K562 (cell line): Measurements from ENCODE around the gene MYO1D.

Experiments used
- BACH1 ChIP-seq: fragments of 200-800 bp; sonication (Bioruptor generic); IDR thresholded peaks from 2 replicates; pipeline ENCODE4 v1.6.1; 2016; ENCODE audit warnings: missing genetic modification characterization, missing compliant biosample characterization
- BCLAF1 ChIP-seq, 2 experiments: fragments of 450-650 bp in 1 of 2; IDR thresholded peaks; 2 replicates each; pipeline ENCODE4 v1.6.1; 2011 to 2017; ENCODE audit warnings: low read depth in 2 of 2, antibody characterized with exemption in 1 of 2, borderline replicate concordance in 1 of 2, low read length in 1 of 2, mild to moderate bottlenecking in 1 of 2, mixed read lengths in 1 of 2; ENCODE audit not compliant: control insufficient read depth in 1 of 2
- CREB3 ChIP-seq: fragments of 450-650 bp; conservative IDR thresholded peaks from 2 replicates; pipeline ENCODE4 v1.6.1; 2016; ENCODE audit warnings: missing genetic modification characterization, low read depth, mild to moderate bottlenecking, missing compliant biosample characterization, moderate library complexity
- ETV1 ChIP-seq: fragments of 450-650 bp; conservative IDR thresholded peaks from 2 replicates; pipeline ENCODE4 v1.6.1; 2016; ENCODE audit warnings: missing genetic modification characterization, control low read depth, low read depth, missing compliant biosample characterization
- FOXO4 ChIP-seq: fragments of 450-650 bp; formaldehyde crosslinking; IDR thresholded peaks from 2 replicates; pipeline ENCODE4 v1.4.0; 2020; ENCODE audit warnings: mild to moderate bottlenecking, moderate library complexity
- NUFIP1 ChIP-seq: fragments of 450-650 bp; IDR thresholded peaks from 2 replicates; pipeline ENCODE4 v1.6.1; 2018; ENCODE audit not compliant: partially characterized antibody
- SRF ChIP-seq, 2 experiments: fragments of 250-450, 450-650 bp in 1 of 2; sonication (Bioruptor Pico) in 1 of 2; sonication (generic) in 1 of 2; formaldehyde crosslinking; IDR thresholded peaks; 2 replicates each; pipeline versions ENCODE4 v1.5.0 to v1.5.1; 2020 to 2022; ENCODE audit warnings: mild to moderate bottlenecking in 1 of 2, missing genetic modification reagents in 1 of 2
- ZKSCAN3 ChIP-seq: fragments of 250-450 bp; sonication (Bioruptor Pico); IDR thresholded peaks from 2 replicates; pipeline ENCODE4 v1.4.0; 2020
- ZNF212 ChIP-seq: fragments of 450-650 bp; formaldehyde crosslinking; IDR thresholded peaks from 2 replicates; pipeline ENCODE4 v1.4.0; 2020; ENCODE audit warnings: mild to moderate bottlenecking
- ZNF77 ChIP-seq: fragments of 250-450 bp; sonication (Bioruptor Pico); IDR thresholded peaks from 2 replicates; pipeline ENCODE4 v1.5.0; 2020

GRCh38 chr17:32493571-32493970 is 383.4 kb downstream of the MYO1D start:
- TF ChIP-seq ZNF212 (CRISPR knock-in tag) (no peak), NUFIP1 (no peak), SRF (CRISPR knock-in tag; IDR thresholded peaks at IDR 0.05) (no peak), FOXO4 (CRISPR knock-in tag) (no peak), ZNF77 (CRISPR knock-in tag) (no peak), BCLAF1 (IDR thresholded peaks at IDR 0.05; ENCODE audit: borderline replicate concordance in 1 of 2, control insufficient read depth in 1 of 2, low read depth in 2 of 2, low read length in 1 of 2) (no peak), BACH1 (tag) (no peak), ETV1 (tag) (no peak), CREB3 (tag) (no peak), ZKSCAN3 (CRISPR knock-in tag) (no peak)
